Spleen (tissue), 7 donors: ENCODE measurements around the gene ENPP1.

Source experiments
- POLR2A ChIP-seq, 3 donors: fragments of 450-650 bp; IDR thresholded peaks; one replicate each; pipeline ENCODE4 v1.5.1; 2017; ENCODE audit warnings: antibody characterized with exemption in 3 of 3, mild to moderate bottlenecking in 1 of 3
- POLR2AphosphoS5 ChIP-seq, 3 donors: sonication (generic); formaldehyde crosslinking; IDR thresholded peaks; one replicate each; pipeline ENCODE4 v1.5.1; 2017; ENCODE audit warnings: antibody characterized with exemption in 3 of 3
- TF ChIP-seq, protein P1 (sequence below), 11 experiments: fragments of 200-600 bp in 7 of 11; fragments of 450-650 bp in 4 of 11; sonication (generic) in 4 of 11; IDR thresholded peaks in 8 of 11; conservative IDR thresholded peaks in 3 of 11; 1 replicate in 7 of 11; 2 replicates in 4 of 11; pipeline versions ENCODE4 v1.4.0 to v1.8.0; 2016 to 2021; ENCODE audit warnings: antibody characterized with exemption in 11 of 11, inconsistent platforms in 4 of 11, mild to moderate bottlenecking in 1 of 11
- donor health status: DM: no; HTN: no; CAD: no; lungs with moderate emphysema.
- donor health status: DM: no; HTN: no; CAD: no.
- donor health status: DM: no; HTN: no; CAD: no.

DNA sequence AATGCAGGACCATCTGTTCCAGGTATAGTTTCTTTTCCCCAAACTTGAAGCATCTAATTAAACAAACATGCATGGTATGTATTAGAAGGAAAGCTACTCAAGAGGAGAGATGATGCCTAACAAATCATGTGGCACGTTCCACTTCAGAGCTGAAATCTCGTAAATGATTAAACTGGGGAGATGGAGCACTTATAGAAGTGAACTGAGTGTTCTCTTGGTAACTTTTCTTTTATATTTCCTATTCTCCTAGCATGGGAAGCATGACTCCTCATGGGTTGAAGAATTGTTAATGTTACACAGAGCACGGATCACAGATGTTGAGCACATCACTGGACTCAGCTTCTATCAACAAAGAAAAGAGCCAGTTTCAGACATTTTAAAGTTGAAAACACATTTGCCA lies 82.3 kb downstream of the ENPP1 start:
- TF ChIP-seq POLR2AphosphoS5 (IDR thresholded peaks at IDR 0.05) (no peak), POLR2A (IDR thresholded peaks at IDR 0.05) (no peak)
- TF ChIP-seq, protein P1, sequence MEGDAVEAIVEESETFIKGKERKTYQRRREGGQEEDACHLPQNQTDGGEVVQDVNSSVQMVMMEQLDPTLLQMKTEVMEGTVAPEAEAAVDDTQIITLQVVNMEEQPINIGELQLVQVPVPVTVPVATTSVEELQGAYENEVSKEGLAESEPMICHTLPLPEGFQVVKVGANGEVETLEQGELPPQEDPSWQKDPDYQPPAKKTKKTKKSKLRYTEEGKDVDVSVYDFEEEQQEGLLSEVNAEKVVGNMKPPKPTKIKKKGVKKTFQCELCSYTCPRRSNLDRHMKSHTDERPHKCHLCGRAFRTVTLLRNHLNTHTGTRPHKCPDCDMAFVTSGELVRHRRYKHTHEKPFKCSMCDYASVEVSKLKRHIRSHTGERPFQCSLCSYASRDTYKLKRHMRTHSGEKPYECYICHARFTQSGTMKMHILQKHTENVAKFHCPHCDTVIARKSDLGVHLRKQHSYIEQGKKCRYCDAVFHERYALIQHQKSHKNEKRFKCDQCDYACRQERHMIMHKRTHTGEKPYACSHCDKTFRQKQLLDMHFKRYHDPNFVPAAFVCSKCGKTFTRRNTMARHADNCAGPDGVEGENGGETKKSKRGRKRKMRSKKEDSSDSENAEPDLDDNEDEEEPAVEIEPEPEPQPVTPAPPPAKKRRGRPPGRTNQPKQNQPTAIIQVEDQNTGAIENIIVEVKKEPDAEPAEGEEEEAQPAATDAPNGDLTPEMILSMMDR (IDR thresholded peaks at IDR 0.05 in 8 of 11, conservative IDR thresholded peaks at IDR 0.05 in 3 of 11), result no peak
